SK-N-MC (cell line): ENCODE data around the gene ACSL6.

Experiments
- DNase-seq: peaks from one replicate; pipeline ENCODE4 v3.0.0-alpha.2; 2011; ENCODE audit warnings: low read depth, low spot score
- H3K27ac ChIP-seq: fragments of 200-600 bp; sonication (generic); 2 replicates; pipeline ENCODE4 v1.5.1; 2016; ENCODE audit warnings: mixed run types
- H3K36me3 ChIP-seq: fragments of 200-600 bp; sonication (generic); 2 replicates; pipeline ENCODE4 v1.6.1; 2017; ENCODE audit warnings: antibody characterized with exemption, low read length, mixed read lengths; ENCODE audit not compliant: insufficient read depth
- H3K4me3 ChIP-seq: fragments of 200-600 bp; sonication (generic); 2 replicates; pipeline ENCODE4 v1.5.1; 2016
- H3K9ac ChIP-seq: fragments of 200-600 bp; sonication (generic); 2 replicates; pipeline ENCODE4 v1.8.0; 2017; ENCODE audit warnings: mixed run types, mixed read lengths; ENCODE audit not compliant: insufficient read length
- H3K9me3 ChIP-seq: fragments of 200-600 bp; sonication (generic); 2 replicates; pipeline ENCODE4 v1.6.1; 2017; ENCODE audit warnings: low read depth, mild to moderate bottlenecking, antibody characterized with exemption, low read length, moderate library complexity, mixed read lengths
- EZH2 ChIP-seq: fragments of 200-600 bp; sonication (generic); IDR thresholded peaks from one replicate; pipeline ENCODE4 v1.6.1; 2017; ENCODE audit warnings: antibody characterized with exemption
- FOXP2 ChIP-seq: optimal IDR thresholded peaks from 2 replicates; pipeline ENCODE3; 2011; ENCODE audit warnings: mild to moderate bottlenecking, moderate library complexity; ENCODE audit not compliant: insufficient read depth; ENCODE audit errors: extremely low read length, control extremely low read depth
- POLR2AphosphoS5 ChIP-seq: IDR thresholded peaks from 2 replicates; pipeline ENCODE4 v1.6.1; 2012; ENCODE audit warnings: mild to moderate bottlenecking, low read depth, low read length, borderline replicate concordance

ACSL6 gene

DNA sequence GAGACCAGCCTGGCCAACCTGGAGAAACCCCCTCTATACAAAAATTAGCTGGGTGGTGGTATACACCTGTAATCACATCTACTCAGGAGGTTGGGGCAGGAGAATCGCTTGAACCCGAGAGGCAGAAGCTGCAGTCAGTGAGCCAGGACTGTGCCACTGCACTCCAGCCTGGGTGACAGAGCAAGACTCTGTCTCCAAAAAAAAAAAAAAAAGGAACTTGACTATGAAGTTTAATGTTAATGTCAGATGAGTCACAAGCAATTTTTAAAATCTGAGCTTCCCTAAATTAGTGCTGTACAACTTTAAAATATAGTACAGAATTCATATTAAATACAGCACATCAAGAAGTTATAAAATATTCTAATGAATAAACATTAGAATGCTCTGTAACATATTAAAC, 67.5 kb downstream of the ACSL6 start:
- Histone ChIP-seq H3K9me3 (no peaks in the 10 kb centered on the region), H3K4me3 (no peak overlapping the region), H3K9ac (no peak overlapping the region), H3K27ac (no peak overlapping the region), H3K36me3 (no peaks in the 10 kb centered on the region)
- DNase-seq: no peak
- TF ChIP-seq POLR2AphosphoS5 (no peak), FOXP2 (no peak), EZH2 (no peak)

DNA sequence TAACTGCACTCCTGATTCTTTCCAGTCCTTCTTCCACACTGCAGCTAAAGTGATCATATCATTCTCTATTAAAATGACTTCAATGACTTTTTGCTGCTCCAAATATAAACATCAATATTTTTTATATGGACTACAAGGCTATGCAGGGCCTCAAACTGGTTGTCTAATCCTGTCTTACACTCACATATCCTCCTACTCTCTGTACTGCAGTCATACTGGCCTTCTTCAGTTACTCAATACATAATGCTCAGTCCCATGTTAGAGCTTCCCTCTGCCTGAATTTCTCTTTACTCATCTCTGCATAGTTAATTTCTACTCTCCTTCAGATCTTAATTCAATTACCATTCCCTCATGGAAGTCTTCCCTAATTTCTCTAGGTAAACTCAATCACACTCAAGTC, 69.4 kb downstream of the ACSL6 start:
- Histone ChIP-seq H3K9me3 (no peaks in the 10 kb centered on the region), H3K4me3 (no peak overlapping the region), H3K27ac (no peak overlapping the region), H3K9ac (no peak overlapping the region), H3K36me3 (no peaks in the 10 kb centered on the region)
- no peak for DNase-seq
- TF ChIP-seq FOXP2: no peak
- TF ChIP-seq EZH2: no peak
- no peak for TF ChIP-seq POLR2AphosphoS5

DNA sequence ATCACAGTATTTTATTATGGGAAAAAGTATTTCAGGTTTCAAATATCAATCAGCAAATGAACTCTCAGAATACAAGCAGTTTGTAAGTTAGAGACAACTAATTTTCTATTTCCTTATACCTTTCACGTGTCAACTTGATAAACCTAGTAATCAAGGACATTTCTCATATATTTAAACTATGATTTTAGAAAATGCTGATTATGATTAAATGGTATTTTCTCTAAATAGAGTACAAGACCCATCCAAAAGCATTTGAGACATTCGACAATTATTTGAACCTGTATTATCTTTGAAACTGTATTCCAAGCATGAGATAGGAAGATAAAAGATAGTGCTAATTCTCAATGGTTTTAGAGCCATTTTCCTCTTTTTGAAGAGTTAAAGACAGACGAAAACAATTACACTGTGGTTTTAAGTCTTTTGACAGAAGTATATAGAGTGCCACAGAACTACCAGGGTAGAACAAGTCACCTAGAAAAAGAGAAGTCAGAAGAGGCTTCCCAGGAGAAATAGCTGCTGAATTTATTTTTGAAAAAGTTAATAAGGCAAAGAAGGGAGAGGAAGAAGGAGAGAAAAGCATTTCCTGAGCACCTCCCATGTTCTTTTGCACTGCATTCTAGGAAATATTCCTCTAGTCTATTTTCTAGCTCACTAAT, 71.6 kb downstream of the ACSL6 start:
- H3K9me3 ChIP-seq: no peaks in the 10 kb centered on the region
- H3K36me3 ChIP-seq: no peaks in the 10 kb centered on the region
- no peak overlapping the region for H3K27ac ChIP-seq
- no peak for DNase-seq
- TF ChIP-seq EZH2 (no peak), POLR2AphosphoS5 (no peak), FOXP2 (no peak)
- H3K9ac ChIP-seq: no peak overlapping the region
- H3K4me3 ChIP-seq: no peak overlapping the region

DNA sequence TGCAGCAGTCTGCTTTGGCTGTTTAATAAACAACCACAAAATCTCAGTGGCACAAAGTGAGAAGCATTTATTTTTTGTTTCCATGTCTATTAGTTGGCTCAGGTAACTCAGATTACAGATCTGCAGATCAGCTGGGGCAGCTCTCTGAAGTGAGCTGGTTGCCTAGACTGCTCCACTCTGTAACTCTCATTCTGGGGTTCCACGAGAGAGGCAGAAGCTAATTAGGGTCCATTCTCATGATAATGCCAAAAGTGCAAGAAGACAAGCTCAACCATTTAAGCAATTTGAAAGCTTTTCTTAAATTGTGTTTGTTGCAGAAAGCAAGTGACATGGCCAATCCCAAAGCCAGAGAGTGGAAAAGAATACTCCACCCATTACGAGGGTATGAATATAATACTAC, 79.2 kb downstream of the ACSL6 start:
- Histone ChIP-seq H3K36me3 (no peaks in the 10 kb centered on the region), H3K4me3 (no peak overlapping the region), H3K27ac (no peak overlapping the region), H3K9me3 (no peaks in the 10 kb centered on the region), H3K9ac (no peak overlapping the region)
- DNase-seq: no peak
- no peak for TF ChIP-seq EZH2

DNA sequence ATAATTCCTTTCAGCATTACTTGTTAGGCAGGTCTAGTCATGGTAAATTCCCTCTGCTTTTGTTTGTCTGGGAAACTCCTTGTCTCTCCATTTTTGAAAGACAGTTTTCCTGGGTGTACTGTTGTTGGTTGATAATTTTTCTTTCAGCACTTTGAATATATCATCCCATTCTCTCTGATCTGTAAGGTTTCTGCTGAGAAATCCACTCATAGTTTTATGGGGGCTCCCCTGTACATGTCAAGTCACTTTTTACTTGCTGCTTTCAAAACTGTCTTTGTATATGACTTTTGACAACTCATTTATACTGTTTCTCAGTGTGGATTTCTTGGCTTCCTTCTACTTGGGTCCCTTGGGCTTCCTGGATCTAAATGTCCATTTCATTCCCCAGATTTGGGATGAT, 82.5 kb downstream of the ACSL6 start:
- Histone ChIP-seq H3K9me3 (no peaks in the 10 kb centered on the region), H3K9ac (no peak overlapping the region), H3K36me3 (no peaks in the 10 kb centered on the region), H3K27ac (no peak overlapping the region), H3K4me3 (no peak overlapping the region)
- TF ChIP-seq POLR2AphosphoS5 (no peak), FOXP2 (no peak), EZH2 (no peak)
- no peak for DNase-seq

DNA sequence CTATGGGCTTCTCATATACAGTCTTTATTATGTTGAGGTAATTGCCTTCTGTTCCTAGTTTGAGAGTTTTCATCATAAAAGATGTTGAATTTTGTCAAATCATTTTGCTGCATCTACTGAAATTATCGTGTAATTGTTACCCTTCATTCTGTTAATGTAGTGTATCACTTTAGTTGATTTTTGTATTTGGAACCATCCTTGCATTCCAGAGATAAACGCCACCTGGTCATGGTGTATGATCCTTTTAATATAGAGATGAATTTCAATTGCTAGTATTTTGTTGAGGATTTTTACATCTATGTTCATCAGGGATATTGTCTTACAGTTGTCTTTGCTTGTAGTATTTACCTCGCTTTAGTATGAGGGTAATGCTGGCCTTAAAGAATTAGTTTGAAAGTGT, 85.3 kb downstream of the ACSL6 start:
- no peaks in the 10 kb centered on the region for H3K36me3 ChIP-seq
- H3K9me3 ChIP-seq: no peaks in the 10 kb centered on the region
- no peak for DNase-seq
- H3K27ac ChIP-seq: no peak overlapping the region
- no peak overlapping the region for H3K4me3 ChIP-seq
- no peak overlapping the region for H3K9ac ChIP-seq
- TF ChIP-seq POLR2AphosphoS5: no peak
- TF ChIP-seq EZH2: no peak
- TF ChIP-seq FOXP2: no peak

DNA sequence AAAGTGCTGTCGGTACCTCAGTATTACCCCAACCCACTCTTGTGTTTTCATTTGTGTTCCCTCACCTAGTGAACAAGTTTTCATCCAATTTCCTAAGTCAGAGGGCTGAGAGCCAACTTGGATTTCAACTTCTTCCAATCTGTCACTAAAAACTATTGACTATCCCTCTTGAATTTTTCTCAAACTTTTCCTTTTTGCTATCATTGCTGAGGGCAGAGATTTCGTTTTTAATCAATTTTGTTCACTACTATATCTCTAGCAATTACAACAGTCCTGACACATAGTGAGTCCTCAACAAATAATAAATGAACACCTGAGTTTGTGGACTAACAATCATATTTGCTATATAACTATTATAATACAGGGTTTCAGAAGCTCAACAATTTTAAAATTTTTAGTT, 95.0 kb downstream of the ACSL6 start:
- DNase-seq: no peak
- Histone ChIP-seq H3K9me3 (no peaks in the 10 kb centered on the region), H3K36me3 (no peaks in the 10 kb centered on the region), H3K9ac (no peak overlapping the region), H3K4me3 (no peak overlapping the region), H3K27ac (no peak overlapping the region)
- TF ChIP-seq POLR2AphosphoS5 (no peak), FOXP2 (no peak), EZH2 (no peak)

DNA sequence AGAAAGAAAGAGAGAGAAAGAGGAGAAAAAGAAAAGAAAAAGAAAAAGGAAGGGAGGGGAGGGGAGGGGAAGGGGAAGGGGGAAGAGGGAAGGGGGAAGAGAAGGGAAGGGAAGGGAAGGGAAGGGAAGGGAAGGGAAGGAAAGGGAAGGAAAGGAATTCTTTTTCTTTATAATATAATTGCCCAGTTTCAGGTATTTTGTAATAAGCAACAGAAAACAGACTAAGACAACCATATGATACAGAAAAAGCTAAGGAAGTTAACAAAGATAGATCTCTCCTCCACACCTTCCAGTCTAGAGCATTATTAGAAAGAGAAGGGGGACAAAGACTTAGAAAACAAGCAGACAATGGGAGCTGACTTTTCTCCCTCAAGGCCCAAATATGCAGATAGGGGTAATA, 97.0 kb downstream of the ACSL6 start:
- Histone ChIP-seq H3K9me3 (no peaks in the 10 kb centered on the region), H3K9ac (no peak overlapping the region), H3K36me3 (no peaks in the 10 kb centered on the region), H3K4me3 (no peak overlapping the region), H3K27ac (no peak overlapping the region)
- DNase-seq: no peak
- TF ChIP-seq POLR2AphosphoS5 (no peak), EZH2 (no peak), FOXP2 (no peak)

DNA sequence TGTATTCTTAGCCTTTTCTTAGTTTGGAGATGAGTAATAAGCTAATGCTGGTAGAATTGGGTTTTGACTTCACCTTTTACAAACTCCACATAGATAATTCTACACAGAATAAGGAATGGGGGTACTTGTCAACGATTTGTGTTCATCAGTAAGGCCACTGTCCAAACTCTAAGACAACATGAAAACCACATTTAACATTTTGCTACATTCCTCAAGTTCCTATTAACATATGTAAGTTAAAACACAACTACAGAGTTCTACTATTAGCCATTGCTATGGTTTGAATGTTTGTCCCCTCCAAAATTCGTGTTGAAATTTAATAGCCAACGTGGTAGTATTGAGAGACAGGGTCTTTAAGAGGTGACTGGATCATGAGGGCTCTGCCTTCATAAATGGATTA, 97.9 kb downstream of the ACSL6 start:
- TF ChIP-seq POLR2AphosphoS5: no peak
- TF ChIP-seq FOXP2: no peak
- no peak for TF ChIP-seq EZH2
- H3K9me3 ChIP-seq: no peaks in the 10 kb centered on the region
- no peak overlapping the region for H3K27ac ChIP-seq
- no peak overlapping the region for H3K9ac ChIP-seq
- H3K36me3 ChIP-seq: no peaks in the 10 kb centered on the region
- H3K4me3 ChIP-seq: no peak overlapping the region
- no peak for DNase-seq
